ENCODE measurements around the gene TGFBR3L.

The TGFBR3L gene

DNA sequence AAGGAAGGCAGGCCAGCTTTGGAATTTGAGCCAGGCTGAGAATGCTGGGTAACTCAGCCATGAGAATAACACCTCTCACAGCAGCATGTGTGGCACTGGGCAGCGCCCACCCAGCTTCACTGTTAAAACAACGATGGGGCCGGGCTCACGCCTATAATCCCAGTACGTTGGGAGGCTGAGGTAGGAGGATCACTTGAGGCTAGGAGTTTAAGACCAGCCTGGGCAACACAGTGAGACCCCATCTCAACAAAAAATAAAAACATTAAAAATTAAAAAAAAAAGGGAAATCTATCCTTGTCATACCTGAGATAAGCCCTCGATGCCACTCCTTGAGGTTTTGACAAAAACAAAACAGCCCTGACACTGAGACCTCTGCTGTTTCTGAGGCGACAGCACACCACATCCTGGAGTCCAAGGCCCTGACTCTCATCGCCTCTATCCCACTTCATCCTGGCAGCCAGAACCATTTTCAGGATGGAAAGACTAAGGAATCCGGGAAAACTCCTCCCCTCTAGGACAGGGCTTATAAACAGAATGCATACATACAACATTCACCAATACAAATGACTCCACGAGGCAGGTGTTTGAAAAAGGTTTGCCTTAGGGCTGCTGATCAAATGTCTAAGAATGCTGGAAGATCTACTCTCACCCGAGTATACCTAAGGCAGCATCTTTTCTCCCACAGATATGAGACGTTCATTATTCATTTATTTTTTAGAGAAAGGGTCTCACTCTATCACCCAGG is 51.5 kb downstream of the TGFBR3L start:
- ChIA-PET POLR2A (no interaction called here), CTCF (interaction anchor here (0.6 to 2.1 kb wide), 4 partner anchors 22 to 107 kb away, joined by 3 to 7 read pairs (median 3); no protein-coding TSS in a partner anchor)
- Histone ChIP-seq H3K4me3 (ENCODE audit: low read depth, low read length) (no peak overlapping the region), H3K27ac (ENCODE audit: extremely low read depth, low read depth, low read length) (no peak overlapping the region), H3K36me3 (ENCODE audit: control insufficient read depth in 2 of 2, insufficient read depth in 1 of 2, low read length in 2 of 2) (peaks cover 48 to 95% of the 10 kb centered on the region in 2 experiments), H3K9me3 (ENCODE audit: control insufficient read depth, insufficient read depth, low read depth, low read length) (no peaks in the 10 kb centered on the region), H3K4me1 (ENCODE audit: control insufficient read depth, insufficient read depth, low read length) (no peaks in the 10 kb centered on the region)
- TF ChIP-seq HOXD13 (CRISPR knock-in tag; IDR thresholded peaks at IDR 0.05; ENCODE audit: borderline replicate concordance) (no peak), ZNF610 (tag by site-specific recombination; IDR thresholded peaks at IDR 0.05; ENCODE audit: borderline replicate concordance) (no peak), ZNF121 (tag by site-specific recombination; IDR thresholded peaks at IDR 0.05) (peak; percentile 75; the same call in 1 of the 2 replicates)

DNA sequence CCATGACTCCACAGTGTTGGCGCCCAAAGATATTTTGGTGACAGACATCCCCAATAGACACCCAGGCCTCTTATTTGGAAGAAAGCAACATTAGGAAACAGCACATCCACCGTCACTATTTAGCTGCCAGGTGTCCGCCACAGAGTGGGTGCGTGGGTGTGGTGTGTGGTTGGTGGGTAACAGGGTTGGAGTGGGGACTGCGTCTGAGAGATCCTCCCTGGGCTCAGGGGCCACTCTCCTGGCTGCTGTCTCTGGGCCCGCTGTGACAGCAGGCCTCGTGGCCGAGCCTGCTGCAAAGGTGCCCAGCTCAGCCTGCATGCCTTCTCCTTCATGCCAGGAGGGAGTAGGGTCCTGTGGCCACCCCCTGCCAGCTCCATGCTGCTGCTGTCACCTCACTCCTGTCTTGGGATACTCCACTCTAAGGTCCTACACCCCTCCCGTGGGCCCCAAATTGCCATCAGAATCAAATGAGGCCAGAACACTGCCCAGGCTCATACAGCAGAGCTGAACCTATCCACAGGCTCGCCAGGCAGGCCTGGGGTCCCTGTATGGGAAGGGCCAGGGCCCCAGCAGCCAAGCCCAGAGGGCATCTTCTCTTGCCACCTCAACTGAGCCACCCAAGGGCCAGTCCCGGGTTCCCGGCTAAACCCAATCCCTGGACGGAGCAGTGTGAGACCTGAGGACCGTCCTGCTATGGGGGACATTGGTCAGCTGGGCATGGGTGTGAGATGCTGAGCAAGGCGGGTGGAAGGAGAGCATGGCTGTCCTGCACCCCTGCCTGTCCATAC is 53.6 kb downstream of the TGFBR3L start:
- ChIA-PET CTCF (interaction anchor here (0.6 kb wide), 2 partner anchors 209 to 215 kb away, joined by 3 to 4 read pairs; no protein-coding TSS in a partner anchor), POLR2A (interaction anchor here (1.6 kb wide), 1 partner anchor 25 kb away, joined by 4 read pairs; the partner anchor contains the start of gene TIMM44)
- TF ChIP-seq OSR2 (tag by site-specific recombination; IDR thresholded peaks at IDR 0.05) (no peak), WT1 (tag by site-specific recombination; IDR thresholded peaks at IDR 0.05) (no peak), MYNN (tag by site-specific recombination; IDR thresholded peaks at IDR 0.05; ENCODE audit: borderline replicate concordance) (no peak), ZNF391 (tag by site-specific recombination; IDR thresholded peaks at IDR 0.05; ENCODE audit: borderline replicate concordance, low read depth) (no peak), ZNF302 (tag by site-specific recombination; IDR thresholded peaks at IDR 0.05; ENCODE audit: low read depth) (no peak), ZNF658 (tag by site-specific recombination; IDR thresholded peaks at IDR 0.05) (no peak), SCRT2 (tag by site-specific recombination; IDR thresholded peaks at IDR 0.05) (no peak), HOXD13 (CRISPR knock-in tag; IDR thresholded peaks at IDR 0.05; ENCODE audit: borderline replicate concordance) (no peak), SP3 (tag by site-specific recombination; IDR thresholded peaks at IDR 0.05) (no peak), MZF1 (tag by site-specific recombination; IDR thresholded peaks at IDR 0.05; ENCODE audit: borderline replicate concordance) (no peak), GLI2 (tag by site-specific recombination; IDR thresholded peaks at IDR 0.05; ENCODE audit: borderline replicate concordance, low read depth) (no peak), ZFHX2 (tag by site-specific recombination; conservative IDR thresholded peaks at IDR 0.05) (no peak)
- TF ChIP-seq, protein P1, sequence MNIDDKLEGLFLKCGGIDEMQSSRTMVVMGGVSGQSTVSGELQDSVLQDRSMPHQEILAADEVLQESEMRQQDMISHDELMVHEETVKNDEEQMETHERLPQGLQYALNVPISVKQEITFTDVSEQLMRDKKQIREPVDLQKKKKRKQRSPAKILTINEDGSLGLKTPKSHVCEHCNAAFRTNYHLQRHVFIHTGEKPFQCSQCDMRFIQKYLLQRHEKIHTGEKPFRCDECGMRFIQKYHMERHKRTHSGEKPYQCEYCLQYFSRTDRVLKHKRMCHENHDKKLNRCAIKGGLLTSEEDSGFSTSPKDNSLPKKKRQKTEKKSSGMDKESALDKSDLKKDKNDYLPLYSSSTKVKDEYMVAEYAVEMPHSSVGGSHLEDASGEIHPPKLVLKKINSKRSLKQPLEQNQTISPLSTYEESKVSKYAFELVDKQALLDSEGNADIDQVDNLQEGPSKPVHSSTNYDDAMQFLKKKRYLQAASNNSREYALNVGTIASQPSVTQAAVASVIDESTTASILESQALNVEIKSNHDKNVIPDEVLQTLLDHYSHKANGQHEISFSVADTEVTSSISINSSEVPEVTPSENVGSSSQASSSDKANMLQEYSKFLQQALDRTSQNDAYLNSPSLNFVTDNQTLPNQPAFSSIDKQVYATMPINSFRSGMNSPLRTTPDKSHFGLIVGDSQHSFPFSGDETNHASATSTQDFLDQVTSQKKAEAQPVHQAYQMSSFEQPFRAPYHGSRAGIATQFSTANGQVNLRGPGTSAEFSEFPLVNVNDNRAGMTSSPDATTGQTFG (tag by site-specific recombination; IDR thresholded peaks at IDR 0.05; ENCODE audit: borderline replicate concordance) = no peak
- TF ChIP-seq, protein P2, sequence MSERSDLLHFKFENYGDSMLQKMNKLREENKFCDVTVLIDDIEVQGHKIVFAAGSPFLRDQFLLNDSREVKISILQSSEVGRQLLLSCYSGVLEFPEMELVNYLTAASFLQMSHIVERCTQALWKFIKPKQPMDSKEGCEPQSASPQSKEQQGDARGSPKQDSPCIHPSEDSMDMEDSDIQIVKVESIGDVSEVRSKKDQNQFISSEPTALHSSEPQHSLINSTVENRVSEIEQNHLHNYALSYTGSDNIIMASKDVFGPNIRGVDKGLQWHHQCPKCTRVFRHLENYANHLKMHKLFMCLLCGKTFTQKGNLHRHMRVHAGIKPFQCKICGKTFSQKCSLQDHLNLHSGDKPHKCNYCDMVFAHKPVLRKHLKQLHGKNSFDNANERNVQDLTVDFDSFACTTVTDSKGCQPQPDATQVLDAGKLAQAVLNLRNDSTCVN (tag by site-specific recombination; optimal IDR thresholded peaks at IDR 0.05) = no peak
- TF ChIP-seq, protein P3, sequence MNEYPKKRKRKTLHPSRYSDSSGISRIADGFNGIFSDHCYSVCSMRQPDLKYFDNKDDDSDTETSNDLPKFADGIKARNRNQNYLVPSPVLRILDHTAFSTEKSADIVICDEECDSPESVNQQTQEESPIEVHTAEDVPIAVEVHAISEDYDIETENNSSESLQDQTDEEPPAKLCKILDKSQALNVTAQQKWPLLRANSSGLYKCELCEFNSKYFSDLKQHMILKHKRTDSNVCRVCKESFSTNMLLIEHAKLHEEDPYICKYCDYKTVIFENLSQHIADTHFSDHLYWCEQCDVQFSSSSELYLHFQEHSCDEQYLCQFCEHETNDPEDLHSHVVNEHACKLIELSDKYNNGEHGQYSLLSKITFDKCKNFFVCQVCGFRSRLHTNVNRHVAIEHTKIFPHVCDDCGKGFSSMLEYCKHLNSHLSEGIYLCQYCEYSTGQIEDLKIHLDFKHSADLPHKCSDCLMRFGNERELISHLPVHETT (tag by site-specific recombination; IDR thresholded peaks at IDR 0.05) = no peak
- no peaks in the 10 kb centered on the region for H3K4me1 ChIP-seq (ENCODE audit: control insufficient read depth, insufficient read depth, low read length)
- no peaks in the 10 kb centered on the region for H3K9me3 ChIP-seq (ENCODE audit: control insufficient read depth, insufficient read depth, low read depth, low read length)
- no peak overlapping the region for H3K27ac ChIP-seq (ENCODE audit: extremely low read depth, low read depth, low read length)
- H3K36me3 ChIP-seq (ENCODE audit: control insufficient read depth in 2 of 2, insufficient read depth in 1 of 2, low read length in 2 of 2) = peaks cover 44 to 91% of the 10 kb centered on the region in 2 experiments
- no peak overlapping the region for H3K4me3 ChIP-seq (ENCODE audit: low read depth, low read length)
